Caki2 (cell line): Measurements from ENCODE around the gene LAMC2. TPM values are rescaled to one million over a fixed set of nuclear protein-coding genes. Genes with fewer than 3 reads are reported as not detected.
"Not testable (repeated sequence)": the region's sequence is repeated elsewhere in the genome, so short reads cannot be mapped to it uniquely, and the experiment has no call there.

Experiments
- DNase-seq: peaks from one replicate; pipeline ENCODE4 v3.0.0-alpha.2; 2015; ENCODE audit warnings: low read depth
- in situ Hi-C: cut with HindIII; loops from 2 replicates; pipeline ENCODE4 v1.10.0; 2016; ENCODE audit warnings: low sequenced_read_pairs, low pct_unique_long_range_greater_than_20kb, mixed read lengths
- total RNA-seq: library from RNA; depleted of rRNA; stranded (reverse); fragments of >200 nt; shearing (Covaris generic); gene quantifications from 2 replicates; pipeline ENCODE4 v1.2.3, GENCODE V29; 2014; ENCODE audit warnings: low replicate concordance

The LAMC2 gene
- total RNA-seq, 1 experiment from 2014 or later = 92.0 TPM

DNA sequence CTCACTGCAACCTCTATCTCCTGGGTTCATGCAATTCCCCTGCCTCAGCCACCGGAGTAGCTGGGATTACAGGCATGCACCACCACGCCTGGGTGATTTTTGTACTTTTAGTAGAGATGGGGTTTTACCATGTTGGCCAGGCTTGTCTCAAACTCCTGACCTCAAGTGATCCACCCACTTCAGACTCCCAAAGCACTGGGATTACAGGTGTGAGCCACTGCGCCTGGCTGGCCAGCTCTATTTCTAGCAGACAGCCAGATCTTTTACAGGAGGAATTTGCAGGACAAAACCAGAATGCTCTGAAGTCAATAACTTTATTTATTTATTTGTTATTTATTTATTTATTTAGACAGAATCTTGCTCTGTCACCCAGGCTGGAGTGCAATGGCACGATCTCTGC is 87.9 kb downstream of the LAMC2 start:
- in situ Hi-C loops, DNase-seq: not testable (repeated sequence)

DNA sequence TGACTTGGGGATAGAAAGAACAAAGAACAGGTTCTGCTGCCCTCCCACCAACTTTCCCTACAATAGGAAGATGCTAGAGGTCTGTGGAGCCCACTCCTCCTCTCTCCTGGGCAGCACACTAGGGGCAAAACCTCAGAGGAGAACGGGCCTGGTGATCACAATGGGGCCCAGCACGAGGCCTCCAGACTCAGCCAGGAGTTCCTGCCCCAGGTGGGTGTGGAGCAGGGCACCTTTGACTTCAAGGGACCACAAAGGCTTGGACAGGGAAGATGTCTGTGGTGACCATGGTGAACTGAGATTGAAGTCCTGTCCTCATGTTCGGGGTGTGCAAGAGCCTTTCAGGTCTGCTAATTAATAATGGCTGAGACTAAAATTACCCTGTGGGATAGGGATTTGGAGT is 88.8 kb downstream of the LAMC2 start:
- in situ Hi-C loops = no loop called here

DNA sequence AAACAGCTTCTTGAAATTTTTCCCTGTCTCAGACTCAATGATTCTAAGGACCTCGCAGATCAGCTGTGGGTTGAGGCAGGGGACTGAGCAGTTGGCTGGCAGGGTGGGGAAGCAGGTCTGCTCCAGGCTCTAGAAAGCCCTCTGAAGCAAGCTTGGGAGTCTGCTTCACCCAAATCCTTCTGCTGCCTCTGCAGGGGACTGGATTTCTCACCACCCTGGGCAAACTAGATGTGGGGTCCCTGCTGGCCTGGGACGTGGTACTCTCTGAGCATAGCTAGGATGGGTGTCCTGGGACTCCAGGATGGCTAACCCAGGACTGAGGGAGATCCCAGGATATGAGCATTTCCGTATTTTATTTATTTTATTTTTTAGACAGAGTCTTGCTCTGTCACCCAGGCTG is 89.3 kb downstream of the LAMC2 start:
- in situ Hi-C loops = no loop called here
- DNase-seq = no peak

More for the DNA sequence above, 88.8 kb downstream of the LAMC2 start:
- DNase-seq = no peak

DNA sequence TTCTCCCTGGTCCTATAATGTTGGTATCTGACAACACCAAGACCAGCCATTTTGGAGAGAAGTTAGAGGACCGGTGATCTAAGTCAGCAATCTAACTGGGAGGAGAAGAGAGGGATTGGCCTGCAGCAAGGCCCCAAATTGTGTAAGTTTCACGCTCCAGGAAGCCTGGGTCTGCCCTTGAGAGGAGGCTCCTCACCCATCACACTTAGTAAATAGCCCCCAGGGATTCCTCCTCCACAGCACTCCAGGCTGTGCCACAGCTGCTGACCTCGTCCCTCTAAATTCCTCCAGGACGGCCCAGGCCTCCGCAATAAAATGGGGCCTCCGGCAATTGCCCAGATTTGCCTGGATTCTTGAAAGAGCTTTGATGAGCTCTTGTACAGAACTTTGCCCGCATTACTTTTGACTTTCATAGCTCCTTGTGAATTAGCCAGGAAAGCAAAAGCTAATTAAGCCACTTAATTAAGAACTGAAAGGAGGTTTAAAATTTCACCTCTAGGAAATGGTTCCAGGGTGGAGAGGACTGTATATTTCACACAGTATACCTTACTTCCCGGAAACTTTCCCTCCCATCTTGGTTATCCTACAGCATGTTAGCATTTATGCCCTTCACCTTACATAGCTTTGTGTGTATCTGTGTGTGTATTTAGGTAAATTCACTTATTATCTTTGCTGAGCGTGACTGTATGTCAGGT is 90.5 kb downstream of the LAMC2 start:
- in situ Hi-C loops = no loop called here
- no peak for DNase-seq

DNA sequence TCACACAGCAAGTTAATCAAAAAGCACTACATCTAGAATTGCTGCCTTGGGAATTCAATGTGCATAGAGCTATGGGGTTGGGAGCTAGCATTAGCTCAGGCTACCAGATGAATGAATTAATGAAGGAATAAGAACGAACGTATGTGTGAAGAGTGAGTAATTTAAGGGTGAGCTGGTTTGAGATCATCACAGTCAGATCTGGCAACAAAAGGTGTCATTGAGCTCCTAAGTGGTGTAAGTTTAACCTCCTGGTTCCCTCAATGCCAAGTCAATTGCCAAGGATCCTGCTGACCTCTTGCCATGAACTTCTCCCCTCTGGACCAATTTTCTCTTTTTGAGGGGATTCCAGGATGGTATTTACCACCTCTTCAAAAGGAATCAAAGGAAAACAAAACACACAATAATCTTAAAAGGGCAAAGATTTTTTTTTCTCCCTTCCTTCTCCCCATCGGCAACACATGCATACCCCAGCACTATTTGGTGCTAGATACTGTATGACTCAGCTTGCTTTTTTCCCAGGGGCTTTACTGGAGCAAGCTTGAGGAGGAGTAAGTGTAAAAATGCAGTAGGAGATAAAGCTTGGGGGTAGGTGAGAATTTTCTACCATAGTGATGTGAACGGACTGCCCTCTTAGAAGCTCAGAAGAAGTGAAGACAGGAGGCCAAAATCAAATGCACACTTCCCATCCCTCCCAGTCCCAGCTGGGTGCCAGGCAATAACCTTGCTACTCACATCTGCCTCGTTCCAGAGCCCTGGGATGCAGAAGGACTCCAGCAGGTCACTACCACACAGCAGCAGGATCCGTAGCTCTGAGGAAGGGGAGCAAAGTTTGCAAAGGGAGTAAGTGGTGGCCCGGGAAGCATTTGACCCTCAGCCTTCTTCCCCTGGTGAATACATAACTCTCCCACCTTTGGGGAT is 92.0 kb downstream of the LAMC2 start:
- in situ Hi-C loops = no loop called here
- DNase-seq = no peak

DNA sequence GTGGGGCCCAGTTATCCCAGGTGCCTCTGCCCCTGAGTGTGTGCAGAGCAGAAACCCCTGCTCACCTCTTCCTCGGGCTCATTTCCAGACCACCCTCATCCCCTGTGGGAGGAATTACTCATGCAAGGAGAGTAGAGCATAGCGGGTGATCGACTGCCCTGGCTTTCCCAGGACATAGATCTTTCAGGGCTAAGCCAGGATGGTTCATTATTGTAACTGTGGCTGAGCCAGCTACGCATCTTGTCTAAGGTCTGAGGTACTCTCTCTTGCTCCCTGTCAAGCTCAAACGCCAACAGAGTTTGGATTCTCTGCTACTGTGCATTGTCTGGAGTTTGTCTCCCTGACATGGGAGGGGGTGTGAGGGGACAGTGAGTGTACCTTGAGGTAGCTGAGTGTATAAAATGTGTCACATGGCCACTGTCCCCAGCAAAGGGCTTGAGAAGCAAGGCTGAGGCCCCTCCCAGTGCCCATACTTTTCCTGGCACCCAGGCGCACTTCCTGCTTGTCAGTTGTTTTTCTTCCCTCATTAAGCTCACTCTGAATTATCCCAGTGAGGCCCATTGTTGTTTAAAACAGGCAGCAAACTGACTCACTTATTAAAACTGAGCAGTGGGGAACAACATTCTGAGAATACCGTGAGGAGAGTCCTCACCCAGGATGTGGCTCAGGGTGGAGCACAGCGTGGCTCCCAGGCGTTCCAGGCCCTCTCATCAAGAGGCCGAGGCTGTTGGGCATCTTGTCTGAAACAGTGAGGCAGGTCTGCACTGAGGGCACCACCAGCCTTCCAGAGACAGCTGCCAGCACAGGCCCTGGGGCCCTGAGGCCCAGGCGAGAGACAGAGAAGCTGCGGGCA is 92.9 kb downstream of the LAMC2 start:
- in situ Hi-C loops = no loop called here
- DNase-seq = peak; percentile 31

DNA sequence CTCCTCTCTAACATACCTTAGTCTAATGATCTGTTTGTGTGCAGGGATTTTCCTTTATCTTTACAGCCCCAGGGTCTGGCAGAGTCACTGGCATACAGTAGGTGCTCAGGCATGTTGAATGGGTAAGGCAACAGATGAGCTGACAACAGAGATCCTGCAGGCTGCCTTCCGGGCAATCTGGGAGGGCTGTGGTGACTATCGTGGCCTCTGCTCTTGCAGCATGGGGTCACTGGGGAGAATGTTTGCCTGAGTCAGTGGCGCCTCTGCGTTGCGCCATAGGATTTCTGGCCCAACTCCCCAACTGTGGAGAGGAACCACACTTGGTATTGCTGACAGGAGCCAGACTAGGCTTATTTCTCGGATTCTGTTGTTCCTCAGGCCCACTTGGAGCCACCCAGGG is 93.8 kb downstream of the LAMC2 start:
- no peak for DNase-seq
- in situ Hi-C loops = no loop called here

DNA sequence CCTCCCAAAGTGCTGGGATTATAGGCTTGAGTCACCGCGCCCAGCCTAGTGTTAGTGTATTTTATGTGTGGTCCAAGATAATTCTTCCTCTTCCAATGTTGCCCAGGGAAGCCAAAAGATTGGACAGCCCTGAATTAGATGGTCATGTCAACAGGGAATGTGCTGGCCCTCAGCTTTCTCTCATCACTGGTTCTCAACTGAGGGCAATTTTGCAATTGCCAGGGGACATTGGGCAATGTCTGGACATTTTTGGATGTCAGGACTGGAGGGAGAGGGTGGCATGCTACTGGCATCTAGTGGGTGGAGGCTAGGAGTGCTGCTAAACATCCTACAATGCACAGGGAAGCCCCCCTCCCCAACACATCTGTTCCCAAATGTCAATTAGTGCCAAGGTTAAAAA is 95.0 kb downstream of the LAMC2 start:
- in situ Hi-C loops = no loop called here
- no peak for DNase-seq

DNA sequence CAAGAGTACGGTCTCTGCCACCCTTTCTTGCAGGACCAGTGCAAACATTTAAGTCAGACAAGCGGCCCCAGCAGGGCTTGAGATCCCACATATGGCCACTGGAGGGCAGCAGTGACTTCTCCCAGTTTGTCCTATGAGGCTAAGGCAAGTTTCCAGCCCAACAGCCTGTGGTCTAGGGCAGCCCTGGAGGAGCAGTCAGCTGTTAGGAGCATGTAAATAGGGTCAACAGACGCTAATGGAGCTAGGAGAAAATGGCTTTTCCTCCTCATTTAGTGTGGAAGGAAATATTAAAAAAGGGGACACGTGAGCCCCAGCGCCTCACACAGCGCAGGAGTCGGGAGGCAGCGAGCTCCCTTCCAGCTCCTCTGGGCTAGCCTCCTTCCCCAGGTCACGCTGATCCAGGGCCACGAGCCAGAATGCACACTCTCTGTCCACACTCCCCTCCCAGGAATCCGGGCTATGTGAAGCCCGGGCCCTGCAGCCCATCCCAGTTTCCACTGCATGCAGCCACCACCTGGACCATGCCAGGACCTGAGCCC is 95.6 kb downstream of the LAMC2 start:
- in situ Hi-C loops = no loop called here
- DNase-seq = peak; percentile 81

DNA sequence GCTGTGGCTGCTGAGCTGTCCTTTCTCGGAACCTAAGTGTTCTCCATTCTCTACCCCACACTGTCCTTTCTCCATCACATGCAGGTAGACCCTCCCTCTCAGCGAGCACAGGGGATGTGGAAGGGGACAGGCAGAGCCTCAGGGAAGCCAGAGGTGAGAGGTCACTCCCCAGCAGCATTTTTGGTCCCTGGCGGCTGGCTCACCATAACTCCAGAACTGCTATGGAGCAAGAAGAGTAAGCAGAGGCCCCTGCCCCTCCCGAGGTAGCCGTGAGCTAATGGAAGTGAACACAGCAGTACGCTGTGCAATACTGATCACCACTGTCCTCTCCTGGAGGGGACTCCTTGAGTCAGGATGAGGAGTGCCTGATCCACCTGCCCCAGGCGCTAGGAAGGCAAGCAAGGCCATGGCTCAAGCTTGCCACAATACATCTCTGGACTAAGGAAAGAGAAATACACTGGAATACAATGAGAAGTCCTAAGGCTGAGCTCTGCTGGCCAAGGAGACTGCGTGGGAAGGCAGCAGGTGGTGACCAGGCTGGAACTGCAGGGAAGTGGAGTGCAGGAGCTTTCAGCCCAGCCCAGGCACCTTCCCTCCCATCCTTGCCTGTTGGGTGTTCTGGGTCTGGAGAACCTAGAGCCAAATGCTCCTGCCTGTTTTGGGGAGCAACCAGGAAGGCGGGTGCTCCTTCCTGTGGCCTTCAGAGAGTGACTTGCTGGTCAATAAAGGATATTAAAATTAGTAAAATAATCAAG is 96.2 kb downstream of the LAMC2 start:
- in situ Hi-C loops = no loop called here
- no peak for DNase-seq

DNA sequence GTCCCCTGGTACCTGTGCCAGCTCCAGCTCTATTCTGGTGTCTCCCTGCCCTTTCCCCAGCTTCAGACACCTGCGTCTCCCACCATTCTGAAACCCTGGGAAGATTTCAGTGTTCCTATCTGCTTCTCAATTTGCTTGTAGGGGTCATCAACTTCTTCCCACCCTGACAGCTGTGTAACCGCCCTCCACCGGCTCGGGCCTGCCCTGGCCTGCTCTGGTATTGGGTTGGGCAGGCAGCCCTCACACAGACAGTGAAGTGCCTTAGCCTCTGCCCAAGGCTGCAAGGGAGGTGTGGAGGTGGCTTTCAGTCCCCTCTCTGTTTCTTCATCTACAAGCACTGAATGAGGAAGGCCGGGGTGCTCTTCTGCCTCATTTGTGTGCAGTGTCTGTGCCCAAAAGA is 97.2 kb downstream of the LAMC2 start:
- no peak for DNase-seq
- in situ Hi-C loops = no loop called here

DNA sequence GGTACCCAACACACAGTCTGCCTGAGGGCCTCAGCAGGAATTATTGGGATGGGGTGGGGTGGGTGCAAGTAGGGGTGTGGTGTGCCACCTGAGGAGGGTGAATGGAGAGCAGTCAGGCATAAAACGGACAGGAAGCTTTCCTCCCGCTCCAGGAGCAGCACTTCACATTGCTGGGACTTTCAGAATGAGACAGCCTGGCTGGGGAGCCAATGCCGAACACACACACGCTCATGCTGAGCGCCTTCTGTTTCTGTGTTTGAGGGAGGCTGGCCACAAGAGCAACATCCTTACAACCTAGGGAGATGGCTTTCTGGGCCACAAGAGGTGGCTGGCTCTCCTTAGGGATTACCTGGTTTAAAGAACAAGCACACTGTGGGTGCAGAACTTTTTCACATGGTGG is 98.0 kb downstream of the LAMC2 start:
- in situ Hi-C loops = no loop called here
- DNase-seq = no peak

DNA sequence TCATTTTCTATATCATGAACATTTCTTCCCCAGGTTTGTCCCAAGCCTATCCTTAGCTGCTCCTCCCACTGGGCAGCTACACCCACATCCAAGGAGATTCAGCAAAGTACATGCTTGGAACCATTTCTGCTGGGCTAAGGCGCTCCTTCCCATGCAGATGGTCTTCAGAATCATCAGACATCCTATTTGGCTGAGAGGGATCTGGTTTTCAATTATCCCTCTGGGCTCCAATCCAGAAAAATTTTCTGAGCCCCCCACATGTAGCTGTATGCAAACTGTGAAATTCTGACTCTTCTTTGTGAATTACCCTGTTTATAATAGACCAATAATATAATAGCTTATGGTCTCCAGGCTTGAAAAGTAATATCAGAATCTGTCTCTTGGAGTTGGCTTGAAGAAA is 99.2 kb downstream of the LAMC2 start:
- DNase-seq = no peak
- in situ Hi-C loops = no loop called here

DNA sequence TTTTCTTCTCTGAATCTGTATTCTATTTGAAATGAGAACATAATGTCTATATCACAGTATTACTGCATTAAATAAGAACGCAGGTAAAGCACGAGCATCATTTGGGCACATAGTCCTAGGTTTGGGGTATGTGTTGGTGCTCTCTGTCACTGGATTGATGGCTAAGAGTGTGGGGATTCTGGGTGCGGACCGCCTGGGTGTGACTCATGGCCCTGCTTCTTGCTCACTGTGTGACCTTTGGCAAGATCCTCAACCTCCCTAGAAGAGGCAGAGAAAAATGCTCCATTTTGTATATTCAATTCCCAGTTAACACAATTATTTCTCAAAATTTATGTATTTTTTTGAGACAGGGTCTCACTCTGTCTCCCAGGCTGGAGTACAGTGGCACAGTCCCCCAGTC is 99.7 kb downstream of the LAMC2 start:
- DNase-seq = no peak
- in situ Hi-C loops = no loop called here

DNA sequence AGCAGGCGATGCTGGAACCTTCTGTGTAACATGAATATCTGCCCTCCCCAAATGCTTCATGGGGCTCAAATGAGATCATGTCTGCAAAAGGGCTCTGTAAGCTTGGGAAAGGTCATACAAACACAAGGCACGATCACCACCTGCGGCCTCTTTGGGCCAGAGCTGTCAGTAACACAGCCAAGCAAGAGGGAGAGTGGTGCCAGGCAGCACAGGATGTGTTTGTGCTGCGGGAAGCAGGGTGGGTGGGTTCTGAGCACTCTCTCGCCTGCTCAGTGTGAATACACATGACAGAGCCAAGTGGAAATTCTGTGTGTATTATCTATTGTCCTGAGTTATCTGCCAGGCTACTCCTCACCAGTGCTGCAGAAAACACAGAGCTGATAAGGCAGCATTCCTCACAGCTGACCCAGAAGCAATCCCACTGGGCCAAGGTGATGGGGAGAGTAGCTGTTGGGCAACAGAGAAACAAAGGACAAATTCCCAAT is 101.2 kb downstream of the LAMC2 start:
- in situ Hi-C loops = no loop called here
- no peak for DNase-seq

DNA sequence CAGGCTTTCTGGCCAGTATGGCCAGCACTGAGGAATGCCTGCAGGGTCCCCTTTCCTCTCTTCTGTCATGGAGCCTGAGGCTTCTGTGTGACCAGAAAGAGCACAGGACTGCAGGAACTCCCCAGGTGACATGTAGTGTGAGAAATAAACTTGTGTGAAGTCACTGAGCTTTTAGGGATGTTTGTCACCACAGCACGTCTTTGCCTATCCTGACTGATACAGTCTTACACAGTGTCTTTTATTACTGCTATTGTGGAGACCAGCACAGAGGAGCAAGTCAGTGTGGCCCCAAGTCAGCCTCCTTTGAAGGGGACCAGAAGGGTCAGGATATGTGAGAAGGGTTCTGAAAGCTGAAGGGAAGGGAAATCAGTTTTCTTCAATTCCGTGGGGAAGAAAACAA is 102.5 kb downstream of the LAMC2 start:
- in situ Hi-C loops = no loop called here
- DNase-seq = no peak

DNA sequence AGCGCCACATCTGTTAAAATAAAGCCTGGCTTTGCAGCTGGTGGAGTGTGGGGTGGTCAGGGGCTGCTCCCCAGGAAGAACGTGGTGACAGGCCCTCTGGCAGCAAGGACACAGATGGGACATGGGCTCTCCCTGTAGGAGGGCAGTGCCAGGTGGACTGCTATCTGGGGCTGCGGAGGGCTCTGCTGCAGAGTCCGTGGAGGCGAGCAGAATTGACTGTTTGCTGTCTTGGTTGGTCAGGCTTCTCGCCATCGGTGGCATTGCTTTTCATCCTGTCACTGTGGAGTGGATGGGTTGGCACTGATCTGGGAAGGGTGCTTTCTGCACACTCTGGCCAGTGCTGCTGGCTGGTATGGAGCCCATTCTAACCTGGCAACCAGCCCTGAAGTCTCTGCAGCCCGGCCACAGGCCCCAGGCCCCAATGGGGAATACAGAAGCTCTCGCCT is 103.0 kb downstream of the LAMC2 start:
- no peak for DNase-seq
- in situ Hi-C loops = no loop called here

DNA sequence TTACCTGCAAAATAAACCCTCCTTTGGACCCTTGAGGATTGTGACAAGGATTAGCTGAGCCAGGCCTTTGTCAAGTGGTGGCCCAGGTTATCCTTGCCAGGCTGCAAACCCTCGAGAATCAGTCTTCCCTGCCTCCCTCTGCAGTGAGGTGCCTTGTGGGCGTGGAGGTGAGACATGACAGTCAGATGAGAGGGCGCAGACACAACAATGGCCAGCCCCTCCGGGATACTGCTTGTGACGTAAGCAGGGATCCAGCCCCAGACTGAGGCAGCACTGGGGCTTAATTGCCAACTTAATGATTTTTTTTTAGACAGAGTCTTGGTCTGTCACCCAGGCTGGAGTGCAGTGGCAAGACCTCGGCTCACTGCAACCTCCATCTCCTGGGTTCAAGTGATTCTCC is 104.6 kb downstream of the LAMC2 start:
- in situ Hi-C loops = no loop called here
- no peak for DNase-seq
